H1 (cell line): ENCODE measurements around the gene JMJD1C.

Experiments used
- CEBPB ChIP-seq: IDR thresholded peaks from 2 replicates; pipeline ENCODE4 v1.6.1; 2012; ENCODE audit warnings: low read depth, low read length
- EP300 ChIP-seq, 2 experiments: IDR thresholded peaks; 1 replicate in 1 of 2; 2 replicates in 1 of 2; pipeline ENCODE4 v1.6.1; 2011 to 2012; ENCODE audit warnings: low read depth in 2 of 2, low read length in 2 of 2, mild to moderate bottlenecking in 2 of 2, borderline replicate concordance in 1 of 2, inconsistent platforms in 1 of 2, moderate library complexity in 1 of 2
- JUN ChIP-seq: IDR thresholded peaks from 2 replicates; pipeline ENCODE4 v1.6.1; 2011; ENCODE audit warnings: low read depth, mild to moderate bottlenecking, improper control_type of control experiment, low read length
- POLR2A ChIP-seq, 2 experiments: IDR thresholded peaks; 1 replicate in 1 of 2; 2 replicates in 1 of 2; pipeline ENCODE4 v1.6.1; 2011; ENCODE audit warnings: low read depth in 2 of 2, low read length in 2 of 2, mild to moderate bottlenecking in 2 of 2; ENCODE audit errors: control extremely low read depth in 1 of 2
- SIRT6 ChIP-seq: IDR thresholded peaks from one replicate; pipeline ENCODE4 v1.7.1; 2012; ENCODE audit warnings: low read length, inconsistent platforms
- TBP ChIP-seq: IDR thresholded peaks from 2 replicates; pipeline ENCODE4 v1.6.1; 2011; ENCODE audit warnings: low read depth, low read length, improper control_type of control experiment

- TF ChIP-seq TBP (no peak), CEBPB (no peak), POLR2A (IDR thresholded peaks at IDR 0.05; ENCODE audit: control extremely low read depth in 1 of 2, low read depth in 2 of 2, low read length in 2 of 2) (no peak), JUN (no peak), EP300 (IDR thresholded peaks at IDR 0.05; ENCODE audit: borderline replicate concordance in 1 of 2, low read depth in 2 of 2, low read length in 2 of 2) (no peak), SIRT6 (no peak)
These were observed 236.6 kb downstream of the JMJD1C start for GRCh38 chr10:63229161-63229560.
